PC-9 (cell line): ENCODE data around the gene MTR. TPM values are rescaled to one million over a fixed set of nuclear protein-coding genes. Genes with fewer than 3 reads are reported as not detected.

Experiments used
- BruUV-seq: library from RNA; stranded (reverse); fragments of 400-500 nt; replicated peaks from 2 replicates; lab custom pipeline; 2021; lab: Mats Ljungman, UMichigan
- CTCF ChIA-PET: fragments of 300-600 bp; sonication (Branson Sonifier 250); formaldehyde crosslinking; loops from one replicate; lab custom pipeline; 2022; ENCODE audit warnings: antibody characterized with exemption; lab: Charles Lee
- POLR2A ChIA-PET: fragments of 300-600 bp; sonication (Branson Sonifier 250); formaldehyde crosslinking; loops from one replicate; lab custom pipeline; 2022; ENCODE audit warnings: antibody characterized with exemption; ENCODE audit not compliant: unreplicated experiment; lab: Charles Lee
- DNase-seq, 2 experiments: peaks; one replicate each; pipeline versions ENCODE4 v3.0.0 to v3.0.0-alpha.2; 2015 to 2022; ENCODE audit warnings: mixed read lengths in 1 of 2
- H2AFZ ChIP-seq: fragments of 200-600 bp; sonication (generic); 2 replicates; pipeline ENCODE4 v1.8.1; 2017; ENCODE audit warnings: antibody characterized with exemption
- H3F3A ChIP-seq: fragments of 200-600 bp; sonication (generic); 2 replicates; pipeline ENCODE4 v1.8.1; 2017; ENCODE audit warnings: antibody characterized with exemption, mild to moderate bottlenecking, low read depth; ENCODE audit not compliant: insufficient read depth
- H3K27ac ChIP-seq: fragments of 200-600 bp; sonication (generic); 2 replicates; pipeline ENCODE4 v1.6.1; 2016; ENCODE audit warnings: mixed run types
- H3K27me3 ChIP-seq: fragments of 200-600 bp; sonication (generic); 2 replicates; pipeline ENCODE4 v1.6.1; 2016; ENCODE audit warnings: low read depth, mixed run types; ENCODE audit not compliant: insufficient read depth
- H3K36me3 ChIP-seq: fragments of 200-600 bp; sonication (generic); 2 replicates; pipeline ENCODE4 v1.6.1; 2016; ENCODE audit warnings: low read depth, mixed run types
- H3K4me1 ChIP-seq: fragments of 200-600 bp; sonication (generic); replicated peaks from 2 replicates; pipeline ENCODE4 v1.6.1; 2016; ENCODE audit warnings: mixed run types; ENCODE audit not compliant: insufficient read depth
- H3K4me2 ChIP-seq: fragments of 200-600 bp; sonication (generic); 2 replicates; pipeline ENCODE4 v1.6.1; 2017; ENCODE audit warnings: mixed run types
- H3K4me3 ChIP-seq: fragments of 200-600 bp; sonication (generic); 2 replicates; pipeline ENCODE4 v1.6.1; 2016; ENCODE audit warnings: mixed run types
- H3K79me2 ChIP-seq: fragments of 200-600 bp; sonication (generic); 2 replicates; pipeline ENCODE4 v1.6.1; 2017; ENCODE audit warnings: low read depth, mixed run types
- H3K9me2 ChIP-seq: fragments of 200-600 bp; sonication (generic); 2 replicates; pipeline ENCODE4 v1.8.1; 2017; ENCODE audit warnings: mild to moderate bottlenecking; ENCODE audit not compliant: insufficient read depth
- H3K9me3 ChIP-seq: fragments of 200-600 bp; sonication (generic); 2 replicates; pipeline ENCODE4 v1.8.1; 2016; ENCODE audit warnings: low read depth; ENCODE audit not compliant: insufficient read depth
- H4K20me1 ChIP-seq: fragments of 200-600 bp; sonication (generic); 2 replicates; pipeline ENCODE4 v1.8.1; 2017; ENCODE audit not compliant: insufficient read depth
- EZH2 ChIP-seq: fragments of 200-600 bp; sonication (generic); IDR thresholded peaks from 2 replicates; pipeline ENCODE4 v1.8.0; 2017; ENCODE audit warnings: antibody characterized with exemption, low read depth
- intact Hi-C: fragments of 100-400 bp; cut with micrococcal nuclease; formaldehyde crosslinking; loops from one replicate; pipeline ENCODE4 v1.10.0; 2022; ENCODE audit not compliant: unreplicated experiment
- total RNA-seq: library from RNA; stranded (reverse); gene quantifications from 2 replicates; pipeline ENCODE4 v1.2.3, GENCODE V29; 2021
- TF ChIP-seq, protein P1 (sequence below): fragments of 200-600 bp; sonication (generic); conservative IDR thresholded peaks from 2 replicates; pipeline ENCODE4 v1.6.1; 2017; ENCODE audit warnings: mixed run types, antibody characterized with exemption, mild to moderate bottlenecking, moderate library complexity

The MTR gene
- total RNA-seq, 1 experiment from 2014 or later = 20.9 TPM

DNA sequence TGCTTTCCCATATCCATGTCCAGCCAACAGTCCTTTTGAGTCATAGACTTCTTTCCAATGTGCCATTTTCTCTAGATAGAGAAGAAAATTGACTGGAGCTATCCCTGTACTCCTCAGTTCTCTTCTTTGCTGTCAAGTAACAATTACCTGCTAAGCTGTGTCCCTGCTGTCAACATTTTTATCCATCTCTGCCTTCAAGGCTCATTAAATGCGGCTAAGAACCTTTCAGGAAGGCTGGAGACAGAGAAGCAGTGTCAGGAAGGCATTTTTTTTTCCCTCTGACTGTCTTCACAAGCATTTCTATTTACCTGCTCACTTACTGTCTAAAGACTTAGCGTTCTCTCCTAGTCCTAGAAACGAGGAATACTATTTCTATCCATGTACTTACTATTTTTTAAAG, 69.1 kb downstream of the MTR start:
- Histone ChIP-seq H2AFZ (no peak overlapping the region), H3K9me2 (no peaks in the 10 kb centered on the region), H3K4me1 (no peaks in the 10 kb centered on the region), H3K79me2 (no peaks in the 10 kb centered on the region), H3K36me3 (no peaks in the 10 kb centered on the region), H3F3A (no peaks in the 10 kb centered on the region), H4K20me1 (no peaks in the 10 kb centered on the region), H3K27me3 (no peaks in the 10 kb centered on the region), H3K9me3 (no peaks in the 10 kb centered on the region), H3K4me3 (no peak overlapping the region), H3K27ac (no peak overlapping the region), H3K4me2 (no peak overlapping the region)
- POLR2A ChIA-PET = no interaction called here
- intact Hi-C loops = no loop called here
- no TSS peak for BruUV-seq
- TF ChIP-seq, protein P1, sequence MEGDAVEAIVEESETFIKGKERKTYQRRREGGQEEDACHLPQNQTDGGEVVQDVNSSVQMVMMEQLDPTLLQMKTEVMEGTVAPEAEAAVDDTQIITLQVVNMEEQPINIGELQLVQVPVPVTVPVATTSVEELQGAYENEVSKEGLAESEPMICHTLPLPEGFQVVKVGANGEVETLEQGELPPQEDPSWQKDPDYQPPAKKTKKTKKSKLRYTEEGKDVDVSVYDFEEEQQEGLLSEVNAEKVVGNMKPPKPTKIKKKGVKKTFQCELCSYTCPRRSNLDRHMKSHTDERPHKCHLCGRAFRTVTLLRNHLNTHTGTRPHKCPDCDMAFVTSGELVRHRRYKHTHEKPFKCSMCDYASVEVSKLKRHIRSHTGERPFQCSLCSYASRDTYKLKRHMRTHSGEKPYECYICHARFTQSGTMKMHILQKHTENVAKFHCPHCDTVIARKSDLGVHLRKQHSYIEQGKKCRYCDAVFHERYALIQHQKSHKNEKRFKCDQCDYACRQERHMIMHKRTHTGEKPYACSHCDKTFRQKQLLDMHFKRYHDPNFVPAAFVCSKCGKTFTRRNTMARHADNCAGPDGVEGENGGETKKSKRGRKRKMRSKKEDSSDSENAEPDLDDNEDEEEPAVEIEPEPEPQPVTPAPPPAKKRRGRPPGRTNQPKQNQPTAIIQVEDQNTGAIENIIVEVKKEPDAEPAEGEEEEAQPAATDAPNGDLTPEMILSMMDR = no peak
- no peak for TF ChIP-seq EZH2
- DNase-seq = no peak
- CTCF ChIA-PET = no interaction called here

DNA sequence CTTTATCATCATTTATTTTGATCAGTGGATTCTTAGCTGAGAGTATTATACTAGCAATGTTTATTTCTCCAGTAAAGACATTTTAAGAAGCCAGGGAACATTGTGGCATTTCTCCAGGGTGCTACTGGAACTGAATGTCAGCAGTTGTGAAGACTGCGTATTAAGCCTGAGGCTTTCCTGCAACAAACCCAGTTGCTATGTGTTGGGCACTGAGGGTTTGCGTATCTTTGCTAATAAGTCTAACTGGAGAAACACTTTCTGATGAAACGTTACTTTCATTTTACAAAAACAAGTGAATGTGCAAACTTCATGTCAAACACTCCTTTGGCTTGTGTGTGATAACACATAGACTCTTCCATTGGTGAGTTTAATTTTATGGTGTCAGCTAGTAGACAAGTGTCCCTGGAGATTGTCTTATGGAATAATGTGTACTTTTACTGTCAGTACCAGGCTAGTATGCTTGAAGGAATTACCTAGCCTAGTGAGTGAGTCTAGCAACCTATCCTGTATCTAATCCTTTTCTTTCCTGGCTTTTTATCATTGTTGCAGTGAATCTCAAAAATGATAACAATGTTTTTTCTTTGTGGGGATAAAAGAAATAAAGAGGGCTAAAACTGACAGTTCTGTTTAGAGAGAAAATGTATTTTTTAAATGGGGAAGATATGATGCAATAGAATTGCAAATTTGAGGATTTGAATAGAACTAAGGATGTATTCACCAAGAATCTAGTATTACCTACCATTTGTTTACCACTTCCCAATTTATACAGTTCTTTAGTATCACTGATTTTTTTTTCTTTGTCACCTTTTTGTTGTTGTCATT, 70.1 kb downstream of the MTR start:
- Histone ChIP-seq H3K36me3 (no peaks in the 10 kb centered on the region), H3K27me3 (no peaks in the 10 kb centered on the region), H3K9me3 (no peaks in the 10 kb centered on the region), H3K4me1 (no peaks in the 10 kb centered on the region), H2AFZ (no peak overlapping the region), H3K4me2 (no peak overlapping the region), H3K79me2 (no peaks in the 10 kb centered on the region), H3K27ac (no peak overlapping the region), H3K9me2 (no peaks in the 10 kb centered on the region), H4K20me1 (no peaks in the 10 kb centered on the region), H3K4me3 (no peak overlapping the region), H3F3A (no peaks in the 10 kb centered on the region)
- no peak for TF ChIP-seq EZH2
- TF ChIP-seq, protein P1 = no peak
- no peak for DNase-seq
- ChIA-PET POLR2A (no interaction called here), CTCF (no interaction called here)
- no TSS peak for BruUV-seq
- intact Hi-C loops = no loop called here

DNA sequence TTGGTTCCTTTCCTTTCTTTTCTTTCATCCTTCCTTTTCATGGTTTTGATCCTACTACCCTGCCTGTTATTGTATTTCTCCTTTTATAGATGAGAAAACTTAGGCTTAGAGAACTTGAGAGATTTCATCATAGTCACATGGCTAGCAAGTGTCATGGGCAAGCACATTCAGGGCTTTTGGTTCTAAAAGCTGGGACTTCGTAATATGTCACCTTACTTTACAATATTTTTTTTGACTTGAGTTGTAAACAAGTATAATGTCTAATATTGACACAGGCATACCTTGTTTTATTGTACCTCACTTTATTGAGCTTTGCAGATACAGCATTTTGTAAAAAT, 70.7 kb downstream of the MTR start:
- no peaks in the 10 kb centered on the region for H3K36me3 ChIP-seq

More for the DNA sequence above, 70.7 kb downstream of the MTR start:
- Histone ChIP-seq H3K27ac (no peak overlapping the region), H3K9me2 (no peaks in the 10 kb centered on the region), H3K79me2 (no peaks in the 10 kb centered on the region), H3K27me3 (no peaks in the 10 kb centered on the region), H2AFZ (no peak overlapping the region), H3K9me3 (no peaks in the 10 kb centered on the region), H3K4me2 (no peak overlapping the region), H4K20me1 (no peaks in the 10 kb centered on the region), H3K4me1 (no peaks in the 10 kb centered on the region), H3K4me3 (no peak overlapping the region), H3F3A (no peaks in the 10 kb centered on the region)
- ChIA-PET CTCF (no interaction called here), POLR2A (no interaction called here)
- TF ChIP-seq EZH2 = no peak
- TF ChIP-seq, protein P1 = no peak
- no peak for DNase-seq
- intact Hi-C loops = no loop called here
- BruUV-seq = no TSS peak
